Panc1 (cell line): ENCODE results near the gene P2RY12.

Experiments used
- CTCF ChIP-seq: fragments of 450-650 bp; IDR thresholded peaks from 2 replicates; pipeline ENCODE4 v1.5.1; 2017; ENCODE audit warnings: mild to moderate bottlenecking
- POLR2AphosphoS5 ChIP-seq: IDR thresholded peaks from 2 replicates; pipeline ENCODE4 v1.6.1; 2012; ENCODE audit warnings: mild to moderate bottlenecking, low read depth, low read length, moderate library complexity
- REST ChIP-seq, 2 experiments: IDR thresholded peaks; 2 replicates each; pipeline ENCODE4 v1.6.1; 2011 to 2012; ENCODE audit warnings: low read depth in 2 of 2, control low read depth in 1 of 2, low read length in 1 of 2, mild to moderate bottlenecking in 1 of 2, moderate library complexity in 1 of 2; ENCODE audit not compliant: insufficient read depth in 1 of 2
- SIN3A ChIP-seq: IDR thresholded peaks from 2 replicates; pipeline ENCODE4 v1.6.1; 2012; ENCODE audit warnings: low read depth, mild to moderate bottlenecking, low read length, moderate library complexity, borderline replicate concordance; ENCODE audit not compliant: insufficient read depth
- TCF7L2 ChIP-seq: IDR thresholded peaks from 2 replicates; pipeline ENCODE4 v1.6.1; 2011; ENCODE audit warnings: mild to moderate bottlenecking, low read depth, low read length, inconsistent platforms

- TF ChIP-seq REST (IDR thresholded peaks at IDR 0.05; ENCODE audit: insufficient read depth in 1 of 2, low read depth in 2 of 2, low read length in 1 of 2) (no peak), POLR2AphosphoS5 (no peak), SIN3A (no peak), CTCF (no peak), TCF7L2 (no peak)
These were observed 70.4 kb downstream of the P2RY12 start for GRCh38 chr3:151314137-151314536.
